HCT116 (cell line): Measurements from ENCODE around the gene RABEPK. TPM values are rescaled to one million over a fixed set of nuclear protein-coding genes. Genes with fewer than 3 reads are reported as not detected.

Source experiments
- ATAC-seq: fragments of 200-7000 bp; cut with Tn5 transposase; 2 replicates; pipeline ENCODE4 v1.9.1; 2020; ENCODE audit warnings: mild to moderate bottlenecking, moderate library complexity
- BruUV-seq: library from RNA; stranded (reverse); fragments of 400-500 nt; replicated peaks from 2 replicates; lab custom pipeline; 2021; lab: Mats Ljungman, UMichigan
- CTCF ChIA-PET: fragments of 300-600 bp; sonication (Branson Sonifier 250); formaldehyde crosslinking; loops from one replicate; lab custom pipeline; 2021; ENCODE audit warnings: antibody characterized with exemption; lab: Charles Lee
- POLR2A ChIA-PET: fragments of 300-600, 350-600 bp; sonication (Branson Sonifier 250); formaldehyde crosslinking; loops from one replicate; lab custom pipeline; 2021; ENCODE audit warnings: antibody characterized with exemption; lab: Charles Lee
- RAD21 ChIA-PET, 2 experiments: fragments of 300-600 bp; sonication (Branson Sonifier 250); formaldehyde crosslinking; loops; one replicate each; lab custom pipeline; 2023; ENCODE audit warnings: low total read pairs in 2 of 2; ENCODE audit not compliant: uncharacterized antibody in 2 of 2, unreplicated experiment in 2 of 2, low non-redundant PET in 1 of 2; lab: Charles Lee
- DNase-seq: peaks from one replicate; pipeline ENCODE4 v3.0.0-alpha.2; 2010; ENCODE audit warnings: low read depth, low spot score
- H2AFZ ChIP-seq: fragments of 200-600 bp; shearing (Covaris generic), sonication (generic); 2 replicates; pipeline ENCODE4 v1.6.1; 2017; ENCODE audit warnings: low read depth, mixed run types, mixed read lengths, antibody characterized with exemption, low read length; ENCODE audit not compliant: poor library complexity, severe bottlenecking
- H3K27ac ChIP-seq: 2 replicates; pipeline ENCODE4 v1.5.1; 2012; ENCODE audit warnings: low read depth, low read length
- H3K27me3 ChIP-seq: fragments of 200-600 bp; sonication (generic); 2 replicates; pipeline ENCODE4 v1.6.1; 2016; ENCODE audit warnings: mixed run types, low read length, mixed read lengths; ENCODE audit not compliant: insufficient read depth
- H3K36me3 ChIP-seq, 2 experiments: fragments of 200-500 bp in 1 of 2; fragments of 200-600 bp in 1 of 2; sonication (Bioruptor generic) in 1 of 2; sonication (generic) in 1 of 2; 2 replicates each; pipeline versions ENCODE4 v1.5.1 to v1.6.1; 2014 to 2016; ENCODE audit warnings: low read length in 2 of 2, inconsistent platforms in 1 of 2, mixed read lengths in 1 of 2, mixed run types in 1 of 2; ENCODE audit not compliant: insufficient read depth in 2 of 2, control insufficient read depth in 1 of 2
- H3K4me1 ChIP-seq, 2 experiments: fragments of 200-600 bp in 1 of 2; sonication (generic) in 1 of 2; 2 replicates each; pipeline versions ENCODE4 v1.5.1 to v1.6.1; 2012 to 2017; ENCODE audit warnings: low read length in 2 of 2, inconsistent platforms in 1 of 2, mild to moderate bottlenecking in 1 of 2, mixed read lengths in 1 of 2, mixed run types in 1 of 2, moderate library complexity in 1 of 2; ENCODE audit not compliant: insufficient read depth in 2 of 2, control insufficient read depth in 1 of 2
- H3K4me2 ChIP-seq: fragments of 200-600 bp; sonication (generic); 2 replicates; pipeline ENCODE4 v1.6.1; 2017; ENCODE audit warnings: mixed run types, low read length, mixed read lengths
- H3K4me3 ChIP-seq, 2 experiments: fragments of 200-600 bp in 1 of 2; sonication (generic) in 1 of 2; replicated peaks in 1 of 2; 2 replicates each; pipeline ENCODE4 v1.5.1; 2011 to 2016; ENCODE audit warnings: low read length in 2 of 2, control low read depth in 1 of 2, low read depth in 1 of 2, mild to moderate bottlenecking in 1 of 2, mixed read lengths in 1 of 2, mixed run types in 1 of 2
- H3K79me2 ChIP-seq: fragments of 200-600 bp; sonication (generic); 2 replicates; pipeline ENCODE4 v1.6.1; 2017; ENCODE audit warnings: mild to moderate bottlenecking, mixed run types, low read length, moderate library complexity, mixed read lengths; ENCODE audit not compliant: insufficient read depth
- H3K9ac ChIP-seq: fragments of 200-600 bp; sonication (generic); 2 replicates; pipeline ENCODE4 v1.6.1; 2016; ENCODE audit warnings: low read length, mixed read lengths
- H3K9me2 ChIP-seq: fragments of 200-600 bp; sonication (generic), shearing (Covaris generic); 2 replicates; pipeline ENCODE4 v1.6.1; 2017; ENCODE audit warnings: mixed run types, mild to moderate bottlenecking, moderate library complexity; ENCODE audit not compliant: insufficient read depth
- H3K9me3 ChIP-seq, 2 experiments: fragments of 200-500 bp in 1 of 2; fragments of 200-600 bp in 1 of 2; sonication (Bioruptor generic) in 1 of 2; sonication (generic) in 1 of 2; 2 replicates each; pipeline ENCODE4 v1.6.1; 2014 to 2017; ENCODE audit warnings: low read length in 2 of 2, mixed read lengths in 2 of 2, inconsistent platforms in 1 of 2, low read depth in 1 of 2, mild to moderate bottlenecking in 1 of 2, mixed run types in 1 of 2, moderate library complexity in 1 of 2; ENCODE audit not compliant: control insufficient read depth in 1 of 2, insufficient read depth in 1 of 2
- H4K20me1 ChIP-seq: fragments of 200-600 bp; sonication (generic), shearing (Covaris generic); 2 replicates; pipeline ENCODE4 v1.6.1; 2017; ENCODE audit warnings: mixed run types, mild to moderate bottlenecking, moderate library complexity; ENCODE audit not compliant: insufficient read depth
- CBX3 ChIP-seq: IDR thresholded peaks from 2 replicates; pipeline ENCODE4 v1.6.1; 2012; ENCODE audit warnings: low read depth
- EGR1 ChIP-seq: IDR thresholded peaks from 2 replicates; pipeline ENCODE4 v1.6.1; 2012; ENCODE audit warnings: low read depth
- ELF1 ChIP-seq: IDR thresholded peaks from 2 replicates; pipeline ENCODE4 v1.6.1; 2012; ENCODE audit warnings: low read depth, borderline replicate concordance
- EZH2 ChIP-seq: fragments of 200-600 bp; sonication (generic); IDR thresholded peaks from 2 replicates; pipeline ENCODE4 v1.6.1; 2017; ENCODE audit warnings: antibody characterized with exemption, mixed run types
- FOSL1 ChIP-seq: IDR thresholded peaks from 2 replicates; pipeline ENCODE4 v1.6.1; 2012; ENCODE audit warnings: low read depth
- JUND ChIP-seq: IDR thresholded peaks from 2 replicates; pipeline ENCODE4 v1.6.1; 2012
- SIN3A ChIP-seq: IDR thresholded peaks from 2 replicates; pipeline ENCODE4 v1.6.1; 2012; ENCODE audit warnings: low read depth
- SP1 ChIP-seq: IDR thresholded peaks from 2 replicates; pipeline ENCODE4 v1.6.1; 2012; ENCODE audit warnings: low read depth
- SRF ChIP-seq: IDR thresholded peaks from 2 replicates; pipeline ENCODE4 v1.6.1; 2012; ENCODE audit warnings: low read depth
- TCF7L2 ChIP-seq: IDR thresholded peaks from 2 replicates; pipeline ENCODE4 v1.7.0; 2011; ENCODE audit warnings: borderline replicate concordance, inconsistent platforms; ENCODE audit not compliant: insufficient read depth, insufficient read length; ENCODE audit errors: extremely low read depth
- YY1 ChIP-seq: IDR thresholded peaks from 2 replicates; pipeline ENCODE4 v1.6.1; 2011; ENCODE audit warnings: low read length, low read depth, moderate library complexity, mild to moderate bottlenecking; ENCODE audit not compliant: insufficient replicate concordance; ENCODE audit errors: extremely low read depth
- ZFX ChIP-seq: fragments of 450-650 bp; IDR thresholded peaks from 2 replicates; pipeline ENCODE4 v1.6.1; 2017
- intact Hi-C: fragments of 100-400 bp; cut with micrococcal nuclease; formaldehyde crosslinking; loops from 2 replicates; pipeline ENCODE4 v1.10.0; 2022
- total RNA-seq: library from RNA; stranded (reverse); gene quantifications from one replicate; pipeline ENCODE4 v1.2.1, GENCODE V29; 2021; ENCODE audit not compliant: unreplicated experiment
- TF ChIP-seq, protein P1 (sequence below): IDR thresholded peaks from 2 replicates; pipeline ENCODE4 v1.6.1; 2012
- TF ChIP-seq, protein P2 (sequence below): IDR thresholded peaks from 2 replicates; pipeline ENCODE4 v1.6.1; 2012; ENCODE audit warnings: low read depth
- TF ChIP-seq, protein P3 (sequence below): IDR thresholded peaks from 2 replicates; pipeline ENCODE4 v1.6.1; 2012
- TF ChIP-seq, protein P4 (sequence below), 3 experiments: fragments of 200-600 bp in 1 of 3; sonication (generic) in 1 of 3; IDR thresholded peaks in 2 of 3; conservative IDR thresholded peaks in 1 of 3; 2 replicates each; pipeline ENCODE4 v1.5.1; 2012 to 2017; ENCODE audit warnings: low read depth in 2 of 3, low read length in 2 of 3, antibody characterized with exemption in 1 of 3, borderline replicate concordance in 1 of 3, control low read depth in 1 of 3, mild to moderate bottlenecking in 1 of 3, mixed read lengths in 1 of 3, mixed run types in 1 of 3, moderate library complexity in 1 of 3; ENCODE audit not compliant: insufficient read depth in 1 of 3

The RABEPK gene
- total RNA-seq, 1 experiment from 2014 or later, result 48.3 TPM

DNA sequence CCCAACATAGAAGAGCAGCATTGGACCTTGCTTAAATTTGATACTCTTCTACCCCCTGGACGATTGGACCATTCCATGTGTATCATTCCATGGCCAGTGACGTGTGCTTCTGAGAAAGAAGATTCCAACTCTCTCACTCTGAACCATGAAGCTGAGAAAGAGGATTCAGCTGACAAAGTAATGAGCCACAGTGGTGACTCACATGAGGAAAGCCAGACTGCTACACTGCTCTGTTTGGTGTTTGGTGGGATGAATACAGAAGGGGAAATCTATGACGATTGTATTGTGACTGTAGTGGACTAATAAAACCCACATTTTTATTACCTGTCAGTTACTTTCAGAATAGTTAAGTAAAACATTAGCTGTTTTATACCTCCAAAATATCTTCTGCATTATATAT, 33.3 kb downstream of the RABEPK start:
- BruUV-seq, result no TSS peak
- POLR2A ChIA-PET, result interaction anchor here (1.2 to 2.1 kb wide), 2 partner anchors 9 to 36 kb away, joined by 3 to 6 read pairs; no protein-coding TSS in a partner anchor
- ATAC-seq, result peak; percentile 54

More for the DNA sequence above, 33.3 kb downstream of the RABEPK start:
- no peak for TF ChIP-seq SIN3A
- no peak for TF ChIP-seq CBX3
- TF ChIP-seq, protein P1, sequence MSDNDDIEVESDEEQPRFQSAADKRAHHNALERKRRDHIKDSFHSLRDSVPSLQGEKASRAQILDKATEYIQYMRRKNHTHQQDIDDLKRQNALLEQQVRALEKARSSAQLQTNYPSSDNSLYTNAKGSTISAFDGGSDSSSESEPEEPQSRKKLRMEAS, result no peak
- no peak for TF ChIP-seq SRF
- TF ChIP-seq, protein P2, sequence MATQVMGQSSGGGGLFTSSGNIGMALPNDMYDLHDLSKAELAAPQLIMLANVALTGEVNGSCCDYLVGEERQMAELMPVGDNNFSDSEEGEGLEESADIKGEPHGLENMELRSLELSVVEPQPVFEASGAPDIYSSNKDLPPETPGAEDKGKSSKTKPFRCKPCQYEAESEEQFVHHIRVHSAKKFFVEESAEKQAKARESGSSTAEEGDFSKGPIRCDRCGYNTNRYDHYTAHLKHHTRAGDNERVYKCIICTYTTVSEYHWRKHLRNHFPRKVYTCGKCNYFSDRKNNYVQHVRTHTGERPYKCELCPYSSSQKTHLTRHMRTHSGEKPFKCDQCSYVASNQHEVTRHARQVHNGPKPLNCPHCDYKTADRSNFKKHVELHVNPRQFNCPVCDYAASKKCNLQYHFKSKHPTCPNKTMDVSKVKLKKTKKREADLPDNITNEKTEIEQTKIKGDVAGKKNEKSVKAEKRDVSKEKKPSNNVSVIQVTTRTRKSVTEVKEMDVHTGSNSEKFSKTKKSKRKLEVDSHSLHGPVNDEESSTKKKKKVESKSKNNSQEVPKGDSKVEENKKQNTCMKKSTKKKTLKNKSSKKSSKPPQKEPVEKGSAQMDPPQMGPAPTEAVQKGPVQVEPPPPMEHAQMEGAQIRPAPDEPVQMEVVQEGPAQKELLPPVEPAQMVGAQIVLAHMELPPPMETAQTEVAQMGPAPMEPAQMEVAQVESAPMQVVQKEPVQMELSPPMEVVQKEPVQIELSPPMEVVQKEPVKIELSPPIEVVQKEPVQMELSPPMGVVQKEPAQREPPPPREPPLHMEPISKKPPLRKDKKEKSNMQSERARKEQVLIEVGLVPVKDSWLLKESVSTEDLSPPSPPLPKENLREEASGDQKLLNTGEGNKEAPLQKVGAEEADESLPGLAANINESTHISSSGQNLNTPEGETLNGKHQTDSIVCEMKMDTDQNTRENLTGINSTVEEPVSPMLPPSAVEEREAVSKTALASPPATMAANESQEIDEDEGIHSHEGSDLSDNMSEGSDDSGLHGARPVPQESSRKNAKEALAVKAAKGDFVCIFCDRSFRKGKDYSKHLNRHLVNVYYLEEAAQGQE, result no peak
- no peak for TF ChIP-seq EGR1
- no peak for TF ChIP-seq JUND
- TF ChIP-seq ELF1, result no peak
- TF ChIP-seq EZH2, result no peak
- TF ChIP-seq, protein P3, sequence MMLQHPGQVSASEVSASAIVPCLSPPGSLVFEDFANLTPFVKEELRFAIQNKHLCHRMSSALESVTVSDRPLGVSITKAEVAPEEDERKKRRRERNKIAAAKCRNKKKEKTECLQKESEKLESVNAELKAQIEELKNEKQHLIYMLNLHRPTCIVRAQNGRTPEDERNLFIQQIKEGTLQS, result no peak
- TF ChIP-seq FOSL1, result no peak
- TF ChIP-seq, protein P4, sequence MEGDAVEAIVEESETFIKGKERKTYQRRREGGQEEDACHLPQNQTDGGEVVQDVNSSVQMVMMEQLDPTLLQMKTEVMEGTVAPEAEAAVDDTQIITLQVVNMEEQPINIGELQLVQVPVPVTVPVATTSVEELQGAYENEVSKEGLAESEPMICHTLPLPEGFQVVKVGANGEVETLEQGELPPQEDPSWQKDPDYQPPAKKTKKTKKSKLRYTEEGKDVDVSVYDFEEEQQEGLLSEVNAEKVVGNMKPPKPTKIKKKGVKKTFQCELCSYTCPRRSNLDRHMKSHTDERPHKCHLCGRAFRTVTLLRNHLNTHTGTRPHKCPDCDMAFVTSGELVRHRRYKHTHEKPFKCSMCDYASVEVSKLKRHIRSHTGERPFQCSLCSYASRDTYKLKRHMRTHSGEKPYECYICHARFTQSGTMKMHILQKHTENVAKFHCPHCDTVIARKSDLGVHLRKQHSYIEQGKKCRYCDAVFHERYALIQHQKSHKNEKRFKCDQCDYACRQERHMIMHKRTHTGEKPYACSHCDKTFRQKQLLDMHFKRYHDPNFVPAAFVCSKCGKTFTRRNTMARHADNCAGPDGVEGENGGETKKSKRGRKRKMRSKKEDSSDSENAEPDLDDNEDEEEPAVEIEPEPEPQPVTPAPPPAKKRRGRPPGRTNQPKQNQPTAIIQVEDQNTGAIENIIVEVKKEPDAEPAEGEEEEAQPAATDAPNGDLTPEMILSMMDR (IDR thresholded peaks at IDR 0.05 in 2 of 3, conservative IDR thresholded peaks at IDR 0.05 in 1 of 3; ENCODE audit: borderline replicate concordance in 1 of 3, insufficient read depth in 1 of 3, low read depth in 2 of 3, low read length in 2 of 3), result no peak
- no peak for TF ChIP-seq SP1
- no peak for TF ChIP-seq TCF7L2
- TF ChIP-seq ZFX, result no peak
- no peak for TF ChIP-seq YY1
- no peak for DNase-seq
- Histone ChIP-seq H4K20me1 (peaks cover 27% of the 10 kb centered on the region; the same call in 1 of the 2 replicates), H3K79me2 (peaks cover 42% of the 10 kb centered on the region), H3K4me2 (no peak overlapping the region), H3K4me1 (no peaks in the 10 kb centered on the region), H3K36me3 (peaks cover 38 to 39% of the 10 kb centered on the region in 2 experiments; a peak in 3 of 4 replicates), H3K9me2 (no peaks in the 10 kb centered on the region), H3K27me3 (no peaks in the 10 kb centered on the region), H3K4me3 (no peak overlapping the region), H2AFZ (no peak overlapping the region), H3K27ac (no peak overlapping the region), H3K9ac (no peak overlapping the region), H3K9me3 (no peaks in the 10 kb centered on the region)
- intact Hi-C loops, result no loop called here
- RAD21 ChIA-PET, result no interaction called here
- CTCF ChIA-PET, result no interaction called here
